K562 (cell line): ENCODE results near the gene HLA-E. TPM values are rescaled to one million over a fixed set of nuclear protein-coding genes. Genes with fewer than 3 reads are reported as not detected.

Experiments used
- BCL6 ChIP-seq: fragments of 250-450 bp; sonication (Bioruptor Pico); IDR thresholded peaks from 2 replicates; pipeline ENCODE4 v1.4.0; 2020
- BRCA1 ChIP-seq, 2 experiments: fragments of 450-650 bp in 1 of 2; sonication (generic) in 1 of 2; formaldehyde crosslinking in 1 of 2; IDR thresholded peaks; 2 replicates each; pipeline versions ENCODE4 v1.5.0 to v1.6.1; 2017 to 2020; ENCODE audit warnings: mild to moderate bottlenecking in 1 of 2, missing genetic modification reagents in 1 of 2
- CEBPZ ChIP-seq: fragments of 150-350 bp; IDR thresholded peaks from 2 replicates; pipeline ENCODE4 v1.6.1; 2014; ENCODE audit warnings: low read depth, mild to moderate bottlenecking, low read length, borderline replicate concordance
- E2F6 ChIP-seq, 2 experiments: IDR thresholded peaks; 2 replicates each; pipeline ENCODE4 v1.6.1; 2011; ENCODE audit warnings: borderline replicate concordance in 1 of 2, control low read depth in 1 of 2, low read depth in 1 of 2, low read length in 1 of 2, mild to moderate bottlenecking in 1 of 2, mixed read lengths in 1 of 2, moderate library complexity in 1 of 2; ENCODE audit not compliant: insufficient read depth in 1 of 2, insufficient read length in 1 of 2, poor library complexity in 1 of 2, severe bottlenecking in 1 of 2; ENCODE audit errors: extremely low read depth in 1 of 2
- GTF2E2 ChIP-seq: fragments of 200-800 bp; sonication (Bioruptor generic); IDR thresholded peaks from 2 replicates; pipeline ENCODE4 v1.6.1; 2016; ENCODE audit warnings: missing genetic modification characterization, missing compliant biosample characterization
- KLF13 ChIP-seq: fragments of 450-650 bp; IDR thresholded peaks from 2 replicates; pipeline ENCODE4 v1.6.1; 2016; ENCODE audit warnings: missing genetic modification characterization, low read depth, mild to moderate bottlenecking, missing compliant biosample characterization, moderate library complexity, borderline replicate concordance
- KLF6 ChIP-seq: fragments of 250-450 bp; sonication (Bioruptor Pico); IDR thresholded peaks from 2 replicates; pipeline ENCODE4 v1.4.0; 2020; ENCODE audit warnings: mild to moderate bottlenecking, moderate library complexity, borderline replicate concordance
- MTA3 ChIP-seq: fragments of 450-650 bp; formaldehyde crosslinking; IDR thresholded peaks from 2 replicates; pipeline ENCODE4 v1.6.1; 2017; ENCODE audit warnings: mild to moderate bottlenecking, borderline replicate concordance
- NFIC ChIP-seq: fragments of 450-650 bp; IDR thresholded peaks from 2 replicates; pipeline ENCODE4 v1.6.1; 2017; ENCODE audit warnings: mild to moderate bottlenecking, inconsistent platforms
- NFYB ChIP-seq: IDR thresholded peaks from 2 replicates; pipeline ENCODE4 v1.6.1; 2011; ENCODE audit warnings: mild to moderate bottlenecking, moderate library complexity; ENCODE audit not compliant: insufficient read length; ENCODE audit errors: extremely low read depth
- OTX1 ChIP-seq: fragments of 450-650 bp; formaldehyde crosslinking; IDR thresholded peaks from 2 replicates; pipeline ENCODE4 v1.4.0; 2022; ENCODE audit warnings: mild to moderate bottlenecking
- RAD21 ChIP-seq, 2 experiments: fragments of 250-450 bp in 1 of 2; fragments of 450-650 bp in 1 of 2; sonication (Bioruptor Pico) in 1 of 2; formaldehyde crosslinking in 1 of 2; IDR thresholded peaks in 1 of 2; conservative IDR thresholded peaks in 1 of 2; 2 replicates each; pipeline versions ENCODE4 v1.4.0 to v1.8.0; 2020 to 2022; ENCODE audit warnings: mild to moderate bottlenecking in 2 of 2, moderate library complexity in 1 of 2
- SMAD3 ChIP-seq: fragments of 450-650 bp; formaldehyde crosslinking; conservative IDR thresholded peaks from 2 replicates; pipeline ENCODE4 v1.4.0; 2020; ENCODE audit warnings: mild to moderate bottlenecking
- TCF7L2 ChIP-seq: fragments of 150-350 bp; IDR thresholded peaks from 2 replicates; pipeline ENCODE4 v1.6.1; 2016; ENCODE audit warnings: low read depth, mild to moderate bottlenecking, low read length, moderate library complexity
- ZNF23 ChIP-seq: fragments of 250-450 bp; sonication (Bioruptor Pico); IDR thresholded peaks from 2 replicates; pipeline ENCODE4 v1.4.0; 2020; ENCODE audit warnings: mild to moderate bottlenecking
- ZNF41 ChIP-seq: fragments of 250-450 bp; sonication (Bioruptor Pico); conservative IDR thresholded peaks from 2 replicates; pipeline ENCODE4 v1.4.0; 2020; ENCODE audit warnings: mild to moderate bottlenecking
- ZNF511 ChIP-seq: sonication (generic); formaldehyde crosslinking; IDR thresholded peaks from 2 replicates; pipeline ENCODE4 v1.8.0; 2022; ENCODE audit warnings: mild to moderate bottlenecking, missing genetic modification reagents
- polyA plus RNA-seq, 8 experiments: library from polyadenylated mRNA; depleted of rRNA in 4 of 8; stranded (reverse) in 5 of 8; unstranded in 3 of 8; fragments of >200 nt; fragmentation: Nextera tagmentation in 2 of 8; fragmentation: Illumina TruSeq in 1 of 8; extraction: Ambion mirVana in 2 of 8; extraction: Trizol in 1 of 8; gene quantifications; 2 replicates each; pipeline versions ENCODE4 v1.2.1 to v1.2.3, GENCODE V29; 2011 to 2014; ENCODE audit warnings: inconsistent platforms in 1 of 8, missing spikeins in 1 of 8
- total RNA-seq, 7 experiments: library from RNA; depleted of rRNA in 6 of 7; stranded (reverse); fragments of >200 nt in 6 of 7; fragmentation: Illumina TruSeq in 2 of 7; extraction: Trizol in 2 of 7; gene quantifications; 2 replicates each; pipeline versions ENCODE4 v1.2.1 to v1.2.3, GENCODE V29; 2011 to 2021; ENCODE audit warnings: low replicate concordance in 1 of 7
- TF ChIP-seq, protein P1 (sequence below): fragments of 450-650 bp; IDR thresholded peaks from 2 replicates; pipeline ENCODE4 v1.6.1; 2016; ENCODE audit warnings: borderline replicate concordance

The HLA-E gene
- total and polyA plus RNA-seq, 9 of the 15 experiments (the other 6 are each of a cell fraction or from before 2014, with no cell fraction given): 3.2 to 39.9 (median 26.8) TPM

DNA sequence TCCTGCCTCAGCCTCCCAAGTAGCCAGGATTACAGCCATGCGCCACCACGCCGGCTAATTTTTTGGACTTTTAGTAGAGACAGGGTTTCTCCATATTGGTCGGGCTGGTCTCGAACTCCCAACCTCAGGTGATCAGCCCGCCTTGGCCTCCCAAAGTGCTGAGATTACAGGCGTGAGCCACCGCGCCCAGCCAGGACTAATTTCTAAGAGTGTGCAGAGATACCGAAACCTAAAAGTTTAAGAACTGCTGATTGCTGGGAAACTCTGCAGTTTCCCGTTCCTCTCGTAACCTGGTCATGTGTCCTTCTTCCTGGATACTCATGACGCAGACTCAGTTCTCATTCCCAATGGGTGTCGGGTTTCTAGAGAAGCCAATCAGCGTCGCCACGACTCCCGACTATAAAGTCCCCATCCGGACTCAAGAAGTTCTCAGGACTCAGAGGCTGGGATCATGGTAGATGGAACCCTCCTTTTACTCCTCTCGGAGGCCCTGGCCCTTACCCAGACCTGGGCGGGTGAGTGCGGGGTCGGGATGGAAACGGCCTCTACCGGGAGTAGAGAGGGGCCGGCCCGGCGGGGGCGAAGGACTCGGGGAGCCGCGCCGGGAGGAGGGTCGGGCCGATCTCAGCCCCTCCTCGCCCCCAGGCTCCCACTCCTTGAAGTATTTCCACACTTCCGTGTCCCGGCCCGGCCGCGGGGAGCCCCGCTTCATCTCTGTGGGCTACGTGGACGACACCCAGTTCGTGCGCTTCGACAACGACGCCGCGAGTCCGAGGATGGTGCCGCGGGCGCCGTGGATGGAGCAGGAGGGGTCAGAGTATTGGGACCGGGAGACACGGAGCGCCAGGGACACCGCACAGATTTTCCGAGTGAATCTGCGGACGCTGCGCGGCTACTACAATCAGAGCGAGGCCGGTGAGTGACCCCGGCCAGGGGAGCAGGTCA lies at the start of gene HLA-E (continued):
- TF ChIP-seq CEBPZ: no peak
- TF ChIP-seq SMAD3 (CRISPR knock-in tag): 0 out of 2 replicates have a peak, but pooled peaks have one; percentile 18
- TF ChIP-seq NFYB: peak; percentile 91
- no peak for TF ChIP-seq BRCA1 (IDR thresholded peaks at IDR 0.05)
- TF ChIP-seq BRCA1 (CRISPR knock-in tag; IDR thresholded peaks at IDR 0.05): no peak
- TF ChIP-seq, protein P1, sequence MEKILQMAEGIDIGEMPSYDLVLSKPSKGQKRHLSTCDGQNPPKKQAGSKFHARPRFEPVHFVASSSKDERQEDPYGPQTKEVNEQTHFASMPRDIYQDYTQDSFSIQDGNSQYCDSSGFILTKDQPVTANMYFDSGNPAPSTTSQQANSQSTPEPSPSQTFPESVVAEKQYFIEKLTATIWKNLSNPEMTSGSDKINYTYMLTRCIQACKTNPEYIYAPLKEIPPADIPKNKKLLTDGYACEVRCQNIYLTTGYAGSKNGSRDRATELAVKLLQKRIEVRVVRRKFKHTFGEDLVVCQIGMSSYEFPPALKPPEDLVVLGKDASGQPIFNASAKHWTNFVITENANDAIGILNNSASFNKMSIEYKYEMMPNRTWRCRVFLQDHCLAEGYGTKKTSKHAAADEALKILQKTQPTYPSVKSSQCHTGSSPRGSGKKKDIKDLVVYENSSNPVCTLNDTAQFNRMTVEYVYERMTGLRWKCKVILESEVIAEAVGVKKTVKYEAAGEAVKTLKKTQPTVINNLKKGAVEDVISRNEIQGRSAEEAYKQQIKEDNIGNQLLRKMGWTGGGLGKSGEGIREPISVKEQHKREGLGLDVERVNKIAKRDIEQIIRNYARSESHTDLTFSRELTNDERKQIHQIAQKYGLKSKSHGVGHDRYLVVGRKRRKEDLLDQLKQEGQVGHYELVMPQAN: 0 out of 2 replicates have a peak, but pooled peaks have one; percentile 37
- 0 out of 4 replicates have a peak, but pooled peaks of 1 of the 2 experiments have one; percentile 7 for TF ChIP-seq RAD21 (CRISPR knock-in tag; conservative IDR thresholded peaks at IDR 0.05 in 1 of 2, IDR thresholded peaks at IDR 0.05 in 1 of 2)
- peak; percentile 68 for TF ChIP-seq ZNF511 (CRISPR knock-in tag)
- peak; percentile 97 for TF ChIP-seq MTA3
- peak in 1 of 2 experiments; percentile 36 for TF ChIP-seq E2F6 (IDR thresholded peaks at IDR 0.05; ENCODE audit: borderline replicate concordance in 1 of 2, extremely low read depth in 1 of 2, insufficient read depth in 1 of 2, insufficient read length in 1 of 2, low read depth in 1 of 2, low read length in 1 of 2, poor library complexity in 1 of 2, severe bottlenecking in 1 of 2)
- no peak for TF ChIP-seq ZNF23
- no peak for TF ChIP-seq BCL6 (CRISPR knock-in tag)
- no peak for TF ChIP-seq TCF7L2
- TF ChIP-seq ZNF41: no peak; the same call in 1 of the 2 replicates
- no peak for TF ChIP-seq GTF2E2 (tag)
- TF ChIP-seq KLF13 (tag): no peak
- no peak for TF ChIP-seq OTX1 (CRISPR knock-in tag)
- TF ChIP-seq KLF6 (CRISPR knock-in tag): peak; percentile 62; the same call in 1 of the 2 replicates
- no peak for TF ChIP-seq NFIC
